OCI-LY7 (cell line): ENCODE results near the gene FRMPD2. TPM values are rescaled to one million over a fixed set of nuclear protein-coding genes. Genes with fewer than 3 reads are reported as not detected.

ENCODE experiments used
- BruUV-seq: library from RNA; stranded (reverse); fragments of 400-500 nt; replicated peaks from 2 replicates; lab custom pipeline; 2021; lab: Mats Ljungman, UMichigan
- CTCF ChIA-PET: fragments of 300-600 bp; sonication (Branson Sonifier 250); formaldehyde crosslinking; loops from one replicate; lab custom pipeline; 2022; ENCODE audit warnings: antibody characterized with exemption; ENCODE audit not compliant: unreplicated experiment; lab: Charles Lee
- POLR2A ChIA-PET: fragments of 300-600 bp; sonication (Branson Sonifier 250); formaldehyde crosslinking; loops from one replicate; lab custom pipeline; 2022; ENCODE audit warnings: antibody characterized with exemption; lab: Charles Lee
- DNase-seq: peaks from one replicate; pipeline ENCODE4 v3.0.0-alpha.2; 2015; ENCODE audit warnings: low spot score
- H2AFZ ChIP-seq: fragments of 200-600 bp; sonication (generic), shearing (Covaris generic); 2 replicates; pipeline ENCODE4 v1.6.1; 2014; ENCODE audit warnings: mild to moderate bottlenecking, antibody characterized with exemption, low read length, moderate library complexity
- H3K27ac ChIP-seq: fragments of 200-600 bp; sonication (generic); 2 replicates; pipeline ENCODE4 v1.5.1; 2014; ENCODE audit warnings: mixed run types, low read depth, mild to moderate bottlenecking, moderate library complexity, low read length, inconsistent platforms; ENCODE audit not compliant: poor library complexity, severe bottlenecking
- H3K36me3 ChIP-seq: fragments of 200-600 bp; sonication (generic); 2 replicates; pipeline ENCODE4 v1.6.1; 2014; ENCODE audit warnings: mild to moderate bottlenecking, antibody characterized with exemption, low read length, moderate library complexity, mixed read lengths; ENCODE audit not compliant: insufficient read depth
- H3K4me1 ChIP-seq: fragments of 200-600 bp; sonication (generic); 2 replicates; pipeline ENCODE4 v1.5.1; 2014; ENCODE audit warnings: mild to moderate bottlenecking, low read length; ENCODE audit not compliant: insufficient read depth, poor library complexity, severe bottlenecking
- H3K4me2 ChIP-seq: fragments of 200-600 bp; sonication (generic); 2 replicates; pipeline ENCODE4 v1.6.1; 2014; ENCODE audit warnings: mild to moderate bottlenecking, low read length
- H3K4me3 ChIP-seq: fragments of 200-600 bp; sonication (generic); 2 replicates; pipeline ENCODE4 v1.5.1; 2014; ENCODE audit warnings: mild to moderate bottlenecking, low read depth, low read length; ENCODE audit not compliant: poor library complexity, severe bottlenecking
- H3K79me2 ChIP-seq: fragments of 200-600 bp; sonication (generic); 2 replicates; pipeline ENCODE4 v1.6.1; 2016; ENCODE audit warnings: low read depth, mild to moderate bottlenecking, low read length, moderate library complexity, mixed read lengths; ENCODE audit not compliant: insufficient read depth
- H3K9me2 ChIP-seq: fragments of 200-600 bp; sonication (generic); 2 replicates; pipeline ENCODE4 v1.6.1; 2016; ENCODE audit warnings: mild to moderate bottlenecking, low read length, mixed read lengths; ENCODE audit not compliant: insufficient read depth
- H3K9me3 ChIP-seq: fragments of 200-600 bp; sonication (generic); 2 replicates; pipeline ENCODE4 v1.6.1; 2014; ENCODE audit warnings: mild to moderate bottlenecking, mixed run types, low read length, mixed read lengths
- H4K20me1 ChIP-seq: fragments of 200-600 bp; sonication (generic); 2 replicates; pipeline ENCODE4 v1.6.1; 2014; ENCODE audit warnings: mild to moderate bottlenecking, antibody characterized with exemption, low read length, moderate library complexity, mixed read lengths; ENCODE audit not compliant: insufficient read depth
- EZH2phosphoT487 ChIP-seq: fragments of 200-600 bp; sonication (generic); IDR thresholded peaks from 2 replicates; pipeline ENCODE4 v1.6.1; 2018; ENCODE audit warnings: low read depth, borderline replicate concordance, mild to moderate bottlenecking, mixed run types, antibody characterized with exemption, low read length, moderate library complexity, mixed read lengths
- intact Hi-C: fragments of 100-400 bp; cut with micrococcal nuclease; formaldehyde crosslinking; loops from one replicate; pipeline ENCODE4 v1.10.0; 2022; ENCODE audit not compliant: unreplicated experiment
- total RNA-seq, 2 experiments: library from RNA; depleted of rRNA in 1 of 2; stranded (reverse); fragments of >200 nt in 1 of 2; shearing (Covaris generic) in 1 of 2; gene quantifications; 2 replicates each; pipeline ENCODE4 v1.2.3, GENCODE V29; 2014 to 2022
- TF ChIP-seq, protein P1 (sequence below): fragments of 200-600 bp; sonication (generic); conservative IDR thresholded peaks from 2 replicates; pipeline ENCODE4 v1.5.1; 2014; ENCODE audit warnings: mild to moderate bottlenecking, antibody characterized with exemption, low read length, moderate library complexity, mixed read lengths

FRMPD2 gene
- total RNA-seq, 2 experiments from 2014 or later, result not detected

GRCh38 chr10:48294431-48294830 is 19.9 kb upstream of the FRMPD2 start:
- BruUV-seq, result no TSS peak
- DNase-seq, result no peak
- POLR2A ChIA-PET, result no interaction called here
- H3K9me2 ChIP-seq, result no peaks in the 10 kb centered on the region
- no peak overlapping the region for H3K4me2 ChIP-seq
- H2AFZ ChIP-seq, result no peak overlapping the region
- H3K9me3 ChIP-seq, result no peaks in the 10 kb centered on the region
- no peak overlapping the region for H3K4me3 ChIP-seq
- no peaks in the 10 kb centered on the region for H3K36me3 ChIP-seq
- no peaks in the 10 kb centered on the region for H3K79me2 ChIP-seq
- H4K20me1 ChIP-seq, result no peaks in the 10 kb centered on the region
- CTCF ChIA-PET, result no interaction called here
- TF ChIP-seq, protein P1, sequence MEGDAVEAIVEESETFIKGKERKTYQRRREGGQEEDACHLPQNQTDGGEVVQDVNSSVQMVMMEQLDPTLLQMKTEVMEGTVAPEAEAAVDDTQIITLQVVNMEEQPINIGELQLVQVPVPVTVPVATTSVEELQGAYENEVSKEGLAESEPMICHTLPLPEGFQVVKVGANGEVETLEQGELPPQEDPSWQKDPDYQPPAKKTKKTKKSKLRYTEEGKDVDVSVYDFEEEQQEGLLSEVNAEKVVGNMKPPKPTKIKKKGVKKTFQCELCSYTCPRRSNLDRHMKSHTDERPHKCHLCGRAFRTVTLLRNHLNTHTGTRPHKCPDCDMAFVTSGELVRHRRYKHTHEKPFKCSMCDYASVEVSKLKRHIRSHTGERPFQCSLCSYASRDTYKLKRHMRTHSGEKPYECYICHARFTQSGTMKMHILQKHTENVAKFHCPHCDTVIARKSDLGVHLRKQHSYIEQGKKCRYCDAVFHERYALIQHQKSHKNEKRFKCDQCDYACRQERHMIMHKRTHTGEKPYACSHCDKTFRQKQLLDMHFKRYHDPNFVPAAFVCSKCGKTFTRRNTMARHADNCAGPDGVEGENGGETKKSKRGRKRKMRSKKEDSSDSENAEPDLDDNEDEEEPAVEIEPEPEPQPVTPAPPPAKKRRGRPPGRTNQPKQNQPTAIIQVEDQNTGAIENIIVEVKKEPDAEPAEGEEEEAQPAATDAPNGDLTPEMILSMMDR, result no peak
- no peak for TF ChIP-seq EZH2phosphoT487
- intact Hi-C loops, result no loop called here
- H3K4me1 ChIP-seq, result no peaks in the 10 kb centered on the region
- no peak overlapping the region for H3K27ac ChIP-seq

- Histone ChIP-seq H3K4me2 (no peak overlapping the region), H3K79me2 (no peaks in the 10 kb centered on the region), H4K20me1 (no peaks in the 10 kb centered on the region), H3K36me3 (no peaks in the 10 kb centered on the region), H3K4me1 (no peaks in the 10 kb centered on the region), H2AFZ (no peak overlapping the region), H3K9me3 (no peaks in the 10 kb centered on the region), H3K4me3 (no peak overlapping the region), H3K27ac (no peak overlapping the region), H3K9me2 (no peaks in the 10 kb centered on the region)
- no peak for TF ChIP-seq EZH2phosphoT487
- TF ChIP-seq, protein P1, result no peak
- CTCF ChIA-PET, result no interaction called here
- DNase-seq, result no peak
- intact Hi-C loops, result no loop called here
- POLR2A ChIA-PET, result no interaction called here
- BruUV-seq, result no TSS peak
Observed at GRCh38 chr10:48292616-48293015, 18.1 kb upstream of the FRMPD2 start.

DNA sequence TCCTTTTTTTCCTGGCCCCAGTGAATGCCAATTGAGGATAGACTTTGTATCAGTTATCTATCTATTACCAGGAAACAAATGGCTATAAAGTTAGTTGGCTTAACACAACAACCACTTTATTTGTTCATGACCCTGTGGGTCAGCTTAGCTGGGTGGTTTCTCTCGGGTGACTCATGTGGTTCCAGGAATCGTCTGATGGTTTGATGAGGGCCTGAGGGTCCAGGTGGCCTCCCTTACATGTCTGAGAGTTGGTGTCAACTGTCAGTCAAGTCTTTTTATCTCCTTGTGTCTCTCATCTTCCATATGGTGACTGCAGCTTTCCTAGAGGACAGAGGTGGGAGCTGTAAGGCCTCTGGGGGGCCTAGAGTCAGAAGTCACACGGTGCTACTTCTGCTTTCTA is 16.7 kb upstream of the FRMPD2 start:
- POLR2A ChIA-PET, result no interaction called here
- H4K20me1 ChIP-seq, result no peaks in the 10 kb centered on the region

More for the DNA sequence above, 16.7 kb upstream of the FRMPD2 start:
- no peaks in the 10 kb centered on the region for H3K9me2 ChIP-seq
- intact Hi-C loops, result no loop called here
- no peak for DNase-seq
- no peaks in the 10 kb centered on the region for H3K36me3 ChIP-seq
- CTCF ChIA-PET, result no interaction called here
- BruUV-seq, result no TSS peak
- TF ChIP-seq, protein P1, result no peak
- TF ChIP-seq EZH2phosphoT487, result no peak
- no peak overlapping the region for H3K4me3 ChIP-seq
- H3K79me2 ChIP-seq, result no peaks in the 10 kb centered on the region
- no peaks in the 10 kb centered on the region for H3K4me1 ChIP-seq
- no peak overlapping the region for H2AFZ ChIP-seq
- no peak overlapping the region for H3K4me2 ChIP-seq
- no peak overlapping the region for H3K27ac ChIP-seq
- H3K9me3 ChIP-seq, result no peaks in the 10 kb centered on the region
